ENCODE results near the gene SMG1. TPM values are rescaled to one million over a fixed set of nuclear protein-coding genes. Genes with fewer than 3 reads are reported as not detected.

SMG1 gene
- total RNA-seq, 1 experiment from 2014 or later = 96.4 TPM

DNA sequence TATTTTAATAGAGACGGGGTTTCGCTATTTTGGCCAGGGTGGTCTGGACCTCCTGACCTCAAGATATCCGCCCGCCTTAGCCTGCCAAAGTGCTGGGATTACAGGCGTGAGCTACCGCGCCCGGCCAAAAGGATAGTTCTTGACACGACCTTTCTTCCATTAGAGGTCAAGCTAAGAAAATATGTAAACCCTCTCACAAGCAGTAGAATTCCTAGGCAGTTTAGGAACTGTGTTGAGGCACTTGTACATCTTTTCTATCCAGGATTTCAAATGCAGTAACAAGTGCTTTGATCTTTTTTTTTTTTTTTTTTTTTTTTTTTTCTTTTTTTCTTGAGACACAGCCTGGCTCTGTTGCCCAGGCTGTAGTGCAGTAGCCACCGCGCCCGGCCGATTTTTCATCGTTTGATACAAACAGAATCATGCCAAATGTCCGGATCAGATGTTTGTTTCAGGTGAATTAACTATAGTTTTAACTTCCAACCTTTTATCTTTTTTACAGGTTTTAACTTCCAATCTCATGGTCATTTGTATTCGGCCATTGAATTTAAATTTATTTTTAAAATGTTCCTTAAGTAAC is 123.4 kb downstream of the SMG1 start:
- H3K36me3 Mint-ChIP-seq (ENCODE audit: insufficient read depth in 1 of 3, low read depth in 3 of 3) = peaks cover 7 to 31% (median 25%) of the 10 kb centered on the region in 3 experiments
- H2BK120ac ChIP-seq (ENCODE audit: low read depth, low read length, poor library complexity, severe bottlenecking) = no peak overlapping the region
- H3K56ac ChIP-seq (ENCODE audit: insufficient read length, low read depth, low read length) = no peak overlapping the region
- no peaks in the 10 kb centered on the region for H3K27me3 ChIP-seq (ENCODE audit: insufficient read depth, low read length)
- no peak overlapping the region for H3T11ph ChIP-seq (ENCODE audit: low read length)
- no peak overlapping the region for H3K14ac ChIP-seq (ENCODE audit: insufficient read depth, low read length)
- H3K18ac ChIP-seq (ENCODE audit: insufficient read length, low read depth, low read length) = no peak overlapping the region
- peaks cover 56% of the 10 kb centered on the region in 2 experiments for H3K4me1 Mint-ChIP-seq
- no peak overlapping the region for H4K91ac ChIP-seq (ENCODE audit: insufficient read length, low read depth, low read length)
- H2BK20ac ChIP-seq (ENCODE audit: low read depth, low read length, poor library complexity, severe bottlenecking) = no peak overlapping the region
- H3K4me2 ChIP-seq (ENCODE audit: insufficient read depth, insufficient read length, low read length) = no peak overlapping the region
- peak overlapping the region; percentile 61 to 99 (median 61); a peak in 4 of 7 replicates for H3K27ac Mint-ChIP-seq
- peak overlapping the region in 1 of 2 experiments; percentile 95; a peak in 3 of 5 replicates for H3K4me3 Mint-ChIP-seq
- H3K23ac ChIP-seq (ENCODE audit: insufficient read length, low read depth, low read length) = no peak overlapping the region
- H3K79me1 ChIP-seq (ENCODE audit: insufficient read depth, low read depth, low read length, poor library complexity, severe bottlenecking) = no peaks in the 10 kb centered on the region
- no peak for DNase-seq
- no peaks in the 10 kb centered on the region for H3K27me3 Mint-ChIP-seq (ENCODE audit: low read depth)
- no peaks in the 10 kb centered on the region for H3K9me3 ChIP-seq (ENCODE audit: control insufficient read depth, low read depth, low read length)
- no peak overlapping the region for H2BK15ac ChIP-seq (ENCODE audit: low read depth, low read length)
- no CpG with 5 or more reads among the region's 16 CpGs for WGBS (ENCODE audit: extremely low coverage, insufficient read length, low lambda C conversion rate)
- no peak overlapping the region; the same call in 1 of the 2 replicates for H3K4ac ChIP-seq (ENCODE audit: low read depth, low read length)
- no peak overlapping the region for H2BK5ac ChIP-seq (ENCODE audit: insufficient read length, low read length)
- H2AFZ ChIP-seq (ENCODE audit: low read length) = no peak overlapping the region
- no peak overlapping the region for H2AK5ac ChIP-seq (ENCODE audit: insufficient read length, low read length)
- H3K4me1 ChIP-seq (ENCODE audit: insufficient read depth, low read length) = no peaks in the 10 kb centered on the region
- H4K20me1 ChIP-seq (ENCODE audit: control insufficient read depth, insufficient read depth, insufficient read length) = no peaks in the 10 kb centered on the region
- TF ChIP-seq, protein P1, sequence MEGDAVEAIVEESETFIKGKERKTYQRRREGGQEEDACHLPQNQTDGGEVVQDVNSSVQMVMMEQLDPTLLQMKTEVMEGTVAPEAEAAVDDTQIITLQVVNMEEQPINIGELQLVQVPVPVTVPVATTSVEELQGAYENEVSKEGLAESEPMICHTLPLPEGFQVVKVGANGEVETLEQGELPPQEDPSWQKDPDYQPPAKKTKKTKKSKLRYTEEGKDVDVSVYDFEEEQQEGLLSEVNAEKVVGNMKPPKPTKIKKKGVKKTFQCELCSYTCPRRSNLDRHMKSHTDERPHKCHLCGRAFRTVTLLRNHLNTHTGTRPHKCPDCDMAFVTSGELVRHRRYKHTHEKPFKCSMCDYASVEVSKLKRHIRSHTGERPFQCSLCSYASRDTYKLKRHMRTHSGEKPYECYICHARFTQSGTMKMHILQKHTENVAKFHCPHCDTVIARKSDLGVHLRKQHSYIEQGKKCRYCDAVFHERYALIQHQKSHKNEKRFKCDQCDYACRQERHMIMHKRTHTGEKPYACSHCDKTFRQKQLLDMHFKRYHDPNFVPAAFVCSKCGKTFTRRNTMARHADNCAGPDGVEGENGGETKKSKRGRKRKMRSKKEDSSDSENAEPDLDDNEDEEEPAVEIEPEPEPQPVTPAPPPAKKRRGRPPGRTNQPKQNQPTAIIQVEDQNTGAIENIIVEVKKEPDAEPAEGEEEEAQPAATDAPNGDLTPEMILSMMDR (conservative IDR thresholded peaks at IDR 0.05) = no peak
- no peak overlapping the region for H3K27ac ChIP-seq (ENCODE audit: insufficient read length, low read depth, low read length)
- H4K8ac ChIP-seq (replicated peaks; ENCODE audit: insufficient read length, low read depth, low read length) = no peak overlapping the region
- no peak overlapping the region for H4K5ac ChIP-seq (ENCODE audit: insufficient read length, low read depth, low read length)
- H3K23me2 ChIP-seq (ENCODE audit: insufficient read length, low read depth, low read length, poor library complexity, severe bottlenecking) = peaks cover 10% of the 10 kb centered on the region
- no peaks in the 10 kb centered on the region; a peak in 1 of 5 replicates for H3K9me3 Mint-ChIP-seq
- peaks cover 22% of the 10 kb centered on the region for H3K79me2 ChIP-seq (ENCODE audit: insufficient read depth, low read length)
- no peak overlapping the region for H2BK12ac ChIP-seq (ENCODE audit: insufficient read length, low read depth, low read length)
- no peak overlapping the region for H3K9ac ChIP-seq (ENCODE audit: extremely low read depth, insufficient read length, low read length)
